Neural cell (in vitro differentiated cells): ENCODE data around the gene PLD1. TPM values are rescaled to one million over a fixed set of nuclear protein-coding genes. Genes with fewer than 3 reads are reported as not detected.

Source experiments
- H2AFZ ChIP-seq: fragments of 200-600, 300-800 bp; sonication (generic), shearing (Covaris generic); 2 replicates; pipeline ENCODE4 v1.6.0; 2014; ENCODE audit warnings: low read depth, mild to moderate bottlenecking, antibody characterized with exemption, low read length, moderate library complexity
- H3F3A ChIP-seq: fragments of 200-600 bp; shearing (Covaris generic); 2 replicates; pipeline ENCODE4 v1.6.1; 2016; ENCODE audit warnings: mild to moderate bottlenecking, moderate library complexity, mixed read lengths, antibody characterized with exemption, low read length; ENCODE audit not compliant: insufficient read depth, poor library complexity, severe bottlenecking
- H3K27ac ChIP-seq: fragments of 200-600, 300-800 bp; sonication (generic), shearing (Covaris generic); 2 replicates; pipeline ENCODE4 v1.5.1; 2014; ENCODE audit warnings: mild to moderate bottlenecking, low read length, moderate library complexity
- H3K27me3 ChIP-seq: fragments of 300-800, 200-600 bp; sonication (generic), shearing (Covaris generic); 2 replicates; pipeline ENCODE4 v1.6.0; 2014; ENCODE audit warnings: mild to moderate bottlenecking, low read depth, low read length, moderate library complexity; ENCODE audit not compliant: insufficient read depth
- H3K36me3 ChIP-seq: fragments of 300-800, 200-600 bp; sonication (generic), shearing (Covaris generic); 2 replicates; pipeline ENCODE4 v1.5.1; 2014; ENCODE audit warnings: mild to moderate bottlenecking, antibody characterized with exemption, low read length, moderate library complexity; ENCODE audit not compliant: insufficient read depth
- H3K4me2 ChIP-seq: fragments of 300-800, 200-600 bp; sonication (generic), shearing (Covaris generic); 2 replicates; pipeline ENCODE4 v1.6.0; 2014; ENCODE audit warnings: mild to moderate bottlenecking, low read length
- H3K4me3 ChIP-seq: fragments of 300-800, 200-600 bp; sonication (generic), shearing (Covaris generic); 2 replicates; pipeline ENCODE4 v1.5.1; 2014; ENCODE audit warnings: mild to moderate bottlenecking, low read length, moderate library complexity
- H3K79me2 ChIP-seq: fragments of 200-600 bp; shearing (Covaris generic); replicated peaks from 2 replicates; pipeline ENCODE4 v1.6.0; 2014; ENCODE audit warnings: mild to moderate bottlenecking, low read length, moderate library complexity; ENCODE audit not compliant: insufficient read depth
- H3K9ac ChIP-seq: fragments of 300-800, 200-600 bp; sonication (generic), shearing (Covaris generic); 2 replicates; pipeline ENCODE4 v1.6.1; 2016; ENCODE audit warnings: mild to moderate bottlenecking, low read length, mixed read lengths
- H3K9me2 ChIP-seq: fragments of 200-600 bp; shearing (Covaris generic); 2 replicates; pipeline ENCODE4 v1.6.1; 2016; ENCODE audit warnings: mild to moderate bottlenecking, low read length, mixed read lengths; ENCODE audit not compliant: insufficient read depth
- H3K9me3 ChIP-seq: fragments of 200-600, 300-800 bp; sonication (generic), shearing (Covaris generic); 2 replicates; pipeline ENCODE4 v1.6.1; 2016; ENCODE audit warnings: mild to moderate bottlenecking, mixed run types, low read length, moderate library complexity, mixed read lengths
- H4K20me1 ChIP-seq: fragments of 200-600 bp; shearing (Covaris generic); 2 replicates; pipeline ENCODE4 v1.6.1; 2016; ENCODE audit warnings: mild to moderate bottlenecking, mixed run types; ENCODE audit not compliant: insufficient read depth
- EP300 ChIP-seq: fragments of 450-650 bp; conservative IDR thresholded peaks from 2 replicates; pipeline ENCODE4 v1.6.1; 2014; ENCODE audit warnings: antibody characterized with exemption, mild to moderate bottlenecking, moderate library complexity; ENCODE audit not compliant: poor library complexity, severe bottlenecking
- EZH2 ChIP-seq: fragments of 200-600, 300-800 bp; shearing (Covaris generic), sonication (generic); IDR thresholded peaks from 2 replicates; pipeline ENCODE4 v1.6.1; 2014; ENCODE audit warnings: antibody characterized with exemption, low read length, borderline replicate concordance, mild to moderate bottlenecking; ENCODE audit not compliant: insufficient read depth, poor library complexity, severe bottlenecking
- MXI1 ChIP-seq: fragments of 450-650 bp; conservative IDR thresholded peaks from 2 replicates; pipeline ENCODE4 v1.6.1; 2014; ENCODE audit warnings: antibody characterized with exemption, mild to moderate bottlenecking; ENCODE audit not compliant: poor library complexity, severe bottlenecking
- POLR2AphosphoS5 ChIP-seq: IDR thresholded peaks from 2 replicates; pipeline ENCODE4 v1.6.1; 2012
- RAD21 ChIP-seq: fragments of 450-650 bp; conservative IDR thresholded peaks from 2 replicates; pipeline ENCODE4 v1.6.1; 2014; ENCODE audit warnings: antibody characterized with exemption, mild to moderate bottlenecking, moderate library complexity
- SMC3 ChIP-seq: fragments of 450-650 bp; conservative IDR thresholded peaks from 2 replicates; pipeline ENCODE4 v1.6.1; 2014; ENCODE audit warnings: antibody characterized with exemption, mild to moderate bottlenecking, moderate library complexity; ENCODE audit not compliant: poor library complexity
- TAF1 ChIP-seq: IDR thresholded peaks from 2 replicates; pipeline ENCODE4 v1.6.1; 2012; ENCODE audit warnings: low read depth
- polyA plus RNA-seq: library from polyadenylated mRNA; depleted of rRNA; stranded (reverse); fragments of >200 nt; gene quantifications from 2 replicates; pipeline ENCODE4 v1.2.3, GENCODE V29; 2014
- TF ChIP-seq, protein P1 (sequence below): fragments of 450-650 bp; IDR thresholded peaks from 2 replicates; pipeline ENCODE4 v1.5.1; 2014; ENCODE audit warnings: antibody characterized with exemption, mild to moderate bottlenecking, moderate library complexity; ENCODE audit not compliant: poor library complexity, severe bottlenecking
- TF ChIP-seq, protein P2 (sequence below): IDR thresholded peaks from 2 replicates; pipeline ENCODE4 v1.6.1; 2012; ENCODE audit warnings: borderline replicate concordance

Gene PLD1
- polyA plus RNA-seq, 1 donor from 2014 or later, result 0.06 TPM

DNA sequence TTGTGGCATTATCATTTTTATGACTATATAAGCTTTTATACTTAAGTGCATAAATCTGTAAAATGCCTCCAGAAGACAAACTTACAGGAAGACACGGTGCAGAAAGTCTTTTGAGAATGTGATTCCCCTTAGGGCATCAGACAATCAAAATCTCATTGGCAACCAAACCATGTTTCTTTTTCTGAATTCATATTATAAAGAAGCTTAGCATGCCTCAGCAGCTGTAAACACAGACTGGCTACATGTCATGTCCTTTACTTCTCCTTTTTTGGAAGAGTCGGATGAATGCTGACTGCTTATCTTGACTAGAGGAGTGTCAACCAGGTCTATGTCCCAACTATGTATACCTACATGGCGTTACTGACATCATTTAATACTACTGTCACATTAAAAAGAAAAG is 150.1 kb downstream of the PLD1 start:
- TF ChIP-seq, protein P1, sequence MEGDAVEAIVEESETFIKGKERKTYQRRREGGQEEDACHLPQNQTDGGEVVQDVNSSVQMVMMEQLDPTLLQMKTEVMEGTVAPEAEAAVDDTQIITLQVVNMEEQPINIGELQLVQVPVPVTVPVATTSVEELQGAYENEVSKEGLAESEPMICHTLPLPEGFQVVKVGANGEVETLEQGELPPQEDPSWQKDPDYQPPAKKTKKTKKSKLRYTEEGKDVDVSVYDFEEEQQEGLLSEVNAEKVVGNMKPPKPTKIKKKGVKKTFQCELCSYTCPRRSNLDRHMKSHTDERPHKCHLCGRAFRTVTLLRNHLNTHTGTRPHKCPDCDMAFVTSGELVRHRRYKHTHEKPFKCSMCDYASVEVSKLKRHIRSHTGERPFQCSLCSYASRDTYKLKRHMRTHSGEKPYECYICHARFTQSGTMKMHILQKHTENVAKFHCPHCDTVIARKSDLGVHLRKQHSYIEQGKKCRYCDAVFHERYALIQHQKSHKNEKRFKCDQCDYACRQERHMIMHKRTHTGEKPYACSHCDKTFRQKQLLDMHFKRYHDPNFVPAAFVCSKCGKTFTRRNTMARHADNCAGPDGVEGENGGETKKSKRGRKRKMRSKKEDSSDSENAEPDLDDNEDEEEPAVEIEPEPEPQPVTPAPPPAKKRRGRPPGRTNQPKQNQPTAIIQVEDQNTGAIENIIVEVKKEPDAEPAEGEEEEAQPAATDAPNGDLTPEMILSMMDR, result no peak
- no peak for TF ChIP-seq TAF1
- TF ChIP-seq SMC3, result no peak
- no peak for TF ChIP-seq RAD21
- TF ChIP-seq POLR2AphosphoS5, result no peak
- no peak for TF ChIP-seq EZH2
- no peak for TF ChIP-seq EP300
- TF ChIP-seq, protein P2, sequence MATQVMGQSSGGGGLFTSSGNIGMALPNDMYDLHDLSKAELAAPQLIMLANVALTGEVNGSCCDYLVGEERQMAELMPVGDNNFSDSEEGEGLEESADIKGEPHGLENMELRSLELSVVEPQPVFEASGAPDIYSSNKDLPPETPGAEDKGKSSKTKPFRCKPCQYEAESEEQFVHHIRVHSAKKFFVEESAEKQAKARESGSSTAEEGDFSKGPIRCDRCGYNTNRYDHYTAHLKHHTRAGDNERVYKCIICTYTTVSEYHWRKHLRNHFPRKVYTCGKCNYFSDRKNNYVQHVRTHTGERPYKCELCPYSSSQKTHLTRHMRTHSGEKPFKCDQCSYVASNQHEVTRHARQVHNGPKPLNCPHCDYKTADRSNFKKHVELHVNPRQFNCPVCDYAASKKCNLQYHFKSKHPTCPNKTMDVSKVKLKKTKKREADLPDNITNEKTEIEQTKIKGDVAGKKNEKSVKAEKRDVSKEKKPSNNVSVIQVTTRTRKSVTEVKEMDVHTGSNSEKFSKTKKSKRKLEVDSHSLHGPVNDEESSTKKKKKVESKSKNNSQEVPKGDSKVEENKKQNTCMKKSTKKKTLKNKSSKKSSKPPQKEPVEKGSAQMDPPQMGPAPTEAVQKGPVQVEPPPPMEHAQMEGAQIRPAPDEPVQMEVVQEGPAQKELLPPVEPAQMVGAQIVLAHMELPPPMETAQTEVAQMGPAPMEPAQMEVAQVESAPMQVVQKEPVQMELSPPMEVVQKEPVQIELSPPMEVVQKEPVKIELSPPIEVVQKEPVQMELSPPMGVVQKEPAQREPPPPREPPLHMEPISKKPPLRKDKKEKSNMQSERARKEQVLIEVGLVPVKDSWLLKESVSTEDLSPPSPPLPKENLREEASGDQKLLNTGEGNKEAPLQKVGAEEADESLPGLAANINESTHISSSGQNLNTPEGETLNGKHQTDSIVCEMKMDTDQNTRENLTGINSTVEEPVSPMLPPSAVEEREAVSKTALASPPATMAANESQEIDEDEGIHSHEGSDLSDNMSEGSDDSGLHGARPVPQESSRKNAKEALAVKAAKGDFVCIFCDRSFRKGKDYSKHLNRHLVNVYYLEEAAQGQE, result no peak
- TF ChIP-seq MXI1, result no peak
- no peaks in the 10 kb centered on the region for H4K20me1 ChIP-seq
- no peak overlapping the region for H3K4me3 ChIP-seq
- no peaks in the 10 kb centered on the region for H3K9me2 ChIP-seq
- H3K9ac ChIP-seq, result no peak overlapping the region
- no peaks in the 10 kb centered on the region for H3K27me3 ChIP-seq
- H3F3A ChIP-seq, result no peaks in the 10 kb centered on the region
- H3K4me2 ChIP-seq, result no peak overlapping the region
- H2AFZ ChIP-seq, result no peak overlapping the region
- no peaks in the 10 kb centered on the region for H3K36me3 ChIP-seq
- no peaks in the 10 kb centered on the region for H3K9me3 ChIP-seq
- H3K79me2 ChIP-seq, result no peaks in the 10 kb centered on the region
- no peak overlapping the region for H3K27ac ChIP-seq

DNA sequence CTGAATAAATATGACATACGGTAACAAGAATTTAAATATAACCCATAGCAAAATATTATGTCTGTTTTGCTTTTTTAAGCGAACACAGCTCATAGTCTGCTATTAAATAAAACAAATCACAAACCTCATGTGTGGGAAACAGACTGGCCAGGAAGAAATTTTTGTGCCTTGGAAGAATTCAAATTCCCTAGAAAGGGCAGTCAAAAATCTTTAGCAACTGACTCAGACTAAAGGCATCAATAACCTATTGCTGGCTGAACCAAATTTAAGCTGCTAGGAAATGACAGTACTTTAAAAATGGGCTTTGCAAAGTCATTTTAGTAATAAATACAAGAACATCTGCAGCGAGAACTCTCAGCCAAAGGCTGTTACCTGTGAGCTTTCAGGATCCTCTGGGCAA is 151.4 kb downstream of the PLD1 start:
- TF ChIP-seq, protein P2, result no peak
- TF ChIP-seq, protein P1, result no peak
- no peak for TF ChIP-seq RAD21
- no peak for TF ChIP-seq EZH2
- no peak for TF ChIP-seq POLR2AphosphoS5
- TF ChIP-seq MXI1, result no peak
- no peak for TF ChIP-seq SMC3
- TF ChIP-seq EP300, result no peak
- no peak for TF ChIP-seq TAF1
- H3K4me3 ChIP-seq, result no peak overlapping the region
- no peaks in the 10 kb centered on the region for H3K27me3 ChIP-seq
- no peak overlapping the region for H3K9ac ChIP-seq
- H3F3A ChIP-seq, result no peaks in the 10 kb centered on the region
- H4K20me1 ChIP-seq, result no peaks in the 10 kb centered on the region
- H3K9me3 ChIP-seq, result no peaks in the 10 kb centered on the region
- no peak overlapping the region for H2AFZ ChIP-seq
- H3K4me2 ChIP-seq, result no peak overlapping the region
- no peak overlapping the region for H3K27ac ChIP-seq
- H3K79me2 ChIP-seq, result no peaks in the 10 kb centered on the region
- H3K9me2 ChIP-seq, result no peaks in the 10 kb centered on the region
- H3K36me3 ChIP-seq, result no peaks in the 10 kb centered on the region
